Renal pelvis (tissue), 4 donors: ENCODE measurements around the gene TARS2. TPM values are rescaled to one million over a fixed set of nuclear protein-coding genes. Genes with fewer than 3 reads are reported as not detected.

Experiments
- DNase-seq: peaks from one replicate; pipeline ENCODE4 v3.0.0-alpha.2; 2013
- polyA plus RNA-seq, 3 donors: library from polyadenylated mRNA; unstranded; fragments of 120-200 nt; gene quantifications; one replicate each; pipeline ENCODE4 v1.2.1, GENCODE V29; 2013; ENCODE audit not compliant: insufficient read length in 3 of 3

The TARS2 gene
- polyA plus RNA-seq, 3 donors = 19.5 to 34.3 (median 30.1) TPM

GRCh38 chr1:150536836-150537731, 49.9 kb downstream of the TARS2 start:
- no peak for DNase-seq

GRCh38 chr1:150537732-150538684, 50.8 kb downstream of the TARS2 start:
- DNase-seq = no peak

GRCh38 chr1:150543500-150544143, 56.4 kb downstream of the TARS2 start:
- no peak for DNase-seq

- DNase-seq = no peak
Measured at GRCh38 chr1:150544204-150544603, 57.0 kb downstream of the TARS2 start.

GRCh38 chr1:150545486-150546032, 58.3 kb downstream of the TARS2 start:
- DNase-seq = no peak

- no peak for DNase-seq
Measured at GRCh38 chr1:150546294-150546937, 59.2 kb downstream of the TARS2 start.

GRCh38 chr1:150548324-150548631, 61.1 kb downstream of the TARS2 start:
- DNase-seq = no peak

GRCh38 chr1:150548632-150549495, 61.6 kb downstream of the TARS2 start, which contains the start of gene ADAMTSL4:
Gene ADAMTSL4 (plus strand): TSS chr1:150549408. CDS start chr1:150552289, 2,881 bp downstream.
- DNase-seq = no peak

GRCh38 chr1:150549496-150550221, 62.4 kb downstream of the TARS2 start:
- no peak for DNase-seq

- no peak for DNase-seq
Measured at GRCh38 chr1:150550222-150551050, 63.2 kb downstream of the TARS2 start.

- no peak for DNase-seq
Measured at GRCh38 chr1:150551051-150551783, 64.0 kb downstream of the TARS2 start.

GRCh38 chr1:150551784-150552127, 64.5 kb downstream of the TARS2 start:
- DNase-seq = no peak

GRCh38 chr1:150552128-150552910, 65.1 kb downstream of the TARS2 start:
- DNase-seq = peak; percentile 65

GRCh38 chr1:150552911-150553289, 65.7 kb downstream of the TARS2 start:
- DNase-seq = no peak

- DNase-seq = no peak
Measured at GRCh38 chr1:150553392-150554085, 66.3 kb downstream of the TARS2 start.

- no peak for DNase-seq
Measured at GRCh38 chr1:150554086-150554452, 66.8 kb downstream of the TARS2 start.
